Smooth muscle cell (in vitro differentiated cells): ENCODE data around the gene DLGAP1. TPM values are rescaled to one million over a fixed set of nuclear protein-coding genes. Genes with fewer than 3 reads are reported as not detected.
A peak's percentile ranks its signal among the peaks of the same experiment; 100 is the strongest.

Experiments
- DNase-seq: peaks from one replicate; lab custom pipeline; 2025; ENCODE audit not compliant: unreplicated experiment; lab: John Stamatoyannopoulos, UW
- H2AFZ ChIP-seq: fragments of 200-600 bp; sonication (generic); 2 replicates; pipeline ENCODE4 v1.6.0; 2016; ENCODE audit warnings: antibody characterized with exemption, low read depth, mild to moderate bottlenecking
- H3F3A ChIP-seq: fragments of 200-600 bp; sonication (generic); 2 replicates; pipeline ENCODE4 v1.6.0; 2017; ENCODE audit warnings: antibody characterized with exemption, low read depth
- H3K27ac ChIP-seq: fragments of 200-600 bp; sonication (generic); 2 replicates; pipeline ENCODE4 v1.5.1; 2016; ENCODE audit warnings: low read depth, mild to moderate bottlenecking
- H3K27me3 ChIP-seq: fragments of 200-600 bp; sonication (generic); 2 replicates; pipeline ENCODE4 v1.6.1; 2016; ENCODE audit warnings: low read depth, mild to moderate bottlenecking
- H3K36me3 ChIP-seq: fragments of 200-600 bp; sonication (generic); 2 replicates; pipeline ENCODE4 v1.5.1; 2016; ENCODE audit warnings: low read depth
- H3K4me1 ChIP-seq: fragments of 200-600 bp; sonication (generic); 2 replicates; pipeline ENCODE4 v1.5.1; 2016; ENCODE audit warnings: low read depth
- H3K4me2 ChIP-seq: fragments of 200-600 bp; sonication (generic); 2 replicates; pipeline ENCODE4 v1.6.0; 2016; ENCODE audit warnings: mild to moderate bottlenecking
- H3K4me3 ChIP-seq: fragments of 200-600 bp; sonication (generic); 2 replicates; pipeline ENCODE4 v1.5.1; 2016; ENCODE audit warnings: mild to moderate bottlenecking
- H3K79me2 ChIP-seq: fragments of 200-600 bp; sonication (generic); 2 replicates; pipeline ENCODE4 v1.6.0; 2016; ENCODE audit warnings: low read depth, mild to moderate bottlenecking
- H3K9ac ChIP-seq: fragments of 200-600 bp; sonication (generic); 2 replicates; pipeline ENCODE4 v1.6.0; 2016; ENCODE audit warnings: low read depth
- H3K9me3 ChIP-seq: fragments of 200-600 bp; sonication (generic); replicated peaks from 2 replicates; pipeline ENCODE4 v1.5.1; 2016; ENCODE audit warnings: low read depth
- H4K20me1 ChIP-seq: fragments of 200-600 bp; sonication (generic); 2 replicates; pipeline ENCODE4 v1.6.0; 2016; ENCODE audit warnings: low read depth
- CTCF ChIP-seq: fragments of 200-600 bp; sonication (generic); IDR thresholded peaks from 2 replicates; pipeline ENCODE4 v1.5.1; 2017; ENCODE audit warnings: borderline replicate concordance, mild to moderate bottlenecking, antibody characterized with exemption; ENCODE audit not compliant: insufficient read depth, poor library complexity, severe bottlenecking
- WGBS: methylation state at CpG from one replicate; pipeline ENCODE4 v1.1.7; 2016; ENCODE audit warnings: low lambda C conversion rate; 5-methylcytosine and 5-hydroxymethylcytosine counted together
- polyA plus RNA-seq: library from polyadenylated mRNA; unstranded; fragments of >200 nt; fragmentation: Nextera tagmentation; extraction: Ambion mirVana; gene quantifications from 2 replicates; pipeline ENCODE4 v1.2.1, GENCODE V29; 2016
- total RNA-seq: library from RNA; depleted of rRNA; stranded (reverse); fragments of >200 nt; gene quantifications from 2 replicates; pipeline ENCODE4 v1.2.3, GENCODE V29; 2014

Gene DLGAP1
- total and polyA plus RNA-seq, 2 experiments from 2014 or later, result 2.6 to 11.3 TPM

- Histone ChIP-seq H3K9ac (no peak overlapping the region), H3K27me3 (no peaks in the 10 kb centered on the region), H2AFZ (no peak overlapping the region), H3K4me2 (no peak overlapping the region), H3K79me2 (no peaks in the 10 kb centered on the region), H3F3A (peaks cover 7% of the 10 kb centered on the region), H3K4me3 (no peak overlapping the region), H3K9me3 (no peaks in the 10 kb centered on the region), H3K4me1 (peaks cover 22% of the 10 kb centered on the region), H4K20me1 (no peaks in the 10 kb centered on the region), H3K27ac (no peak overlapping the region), H3K36me3 (no peaks in the 10 kb centered on the region)
- no peak for TF ChIP-seq CTCF
- 57% methylated on average over 8 of the region's 8 CpGs for WGBS
- DNase-seq, result no peak
These were observed 986.3 kb downstream of the DLGAP1 start for GRCh38 chr18:3468833-3469232.

GRCh38 chr18:3468066-3468705, 986.9 kb downstream of the DLGAP1 start:
- H3K4me1 ChIP-seq, result peaks cover 25% of the 10 kb centered on the region
- no peak for DNase-seq
- no peak overlapping the region for H3K4me3 ChIP-seq
- peak; percentile 15 for TF ChIP-seq CTCF
- no peaks in the 10 kb centered on the region for H3K27me3 ChIP-seq
- WGBS, result 97% methylated on average over 9 of the region's 9 CpGs
- no peak overlapping the region for H2AFZ ChIP-seq
- no peaks in the 10 kb centered on the region for H3K9me3 ChIP-seq
- no peaks in the 10 kb centered on the region for H3K36me3 ChIP-seq
- H3K79me2 ChIP-seq, result no peaks in the 10 kb centered on the region
- peaks cover 7% of the 10 kb centered on the region for H3F3A ChIP-seq
- no peak overlapping the region for H3K4me2 ChIP-seq
- no peaks in the 10 kb centered on the region for H4K20me1 ChIP-seq
- H3K27ac ChIP-seq, result no peak overlapping the region
- H3K9ac ChIP-seq, result no peak overlapping the region

- WGBS, result 6% methylated on average over 2 of the region's 2 CpGs
These were observed 988.2 kb downstream of the DLGAP1 start for GRCh38 chr18:3466872-3467271.

More at GRCh38 chr18:3466872-3467271, 988.2 kb downstream of the DLGAP1 start:
- Histone ChIP-seq H3K4me1 (peaks cover 33% of the 10 kb centered on the region), H3K4me3 (no peak overlapping the region), H3K79me2 (no peaks in the 10 kb centered on the region), H3K4me2 (peak overlapping the region; percentile 52), H3K9me3 (no peaks in the 10 kb centered on the region), H3K9ac (no peak overlapping the region), H2AFZ (no peak overlapping the region), H3K27me3 (no peaks in the 10 kb centered on the region), H3F3A (peaks cover 19% of the 10 kb centered on the region), H3K27ac (peak overlapping the region; percentile 78), H4K20me1 (no peaks in the 10 kb centered on the region), H3K36me3 (no peaks in the 10 kb centered on the region)
- DNase-seq, result no peak
- TF ChIP-seq CTCF, result no peak
